WTC11 (cell line): ENCODE results near the gene SDHAF2. TPM values are rescaled to one million over a fixed set of nuclear protein-coding genes. Genes with fewer than 3 reads are reported as not detected.

ENCODE experiments used
- ATAC-seq: fragments of 200-7000 bp; cut with Tn5 transposase; 2 replicates; pipeline ENCODE4 v1.10.0; 2021; ENCODE audit warnings: mild to moderate bottlenecking, moderate library complexity
- CTCF ChIA-PET: fragments of 300-600 bp; sonication (Branson Sonifier 250); formaldehyde crosslinking; loops from one replicate; lab custom pipeline; 2021; ENCODE audit warnings: antibody characterized with exemption; lab: Charles Lee
- POLR2A ChIA-PET: fragments of 350-600 bp; sonication (Branson Sonifier 250); formaldehyde crosslinking; loops from one replicate; lab custom pipeline; 2021; ENCODE audit warnings: antibody characterized with exemption; lab: Charles Lee
- DNase-seq: peaks from one replicate; pipeline ENCODE4 v3.0.0; 2021; ENCODE audit warnings: low spot score
- H3K27ac Mint-ChIP-seq: 2 replicates; pipeline ENCODE4 v1.8.0; 2021; ENCODE audit warnings: mixed read lengths
- H3K27me3 Mint-ChIP-seq: 2 replicates; pipeline ENCODE4 v1.8.0; 2021; ENCODE audit warnings: low read depth, mild to moderate bottlenecking, moderate library complexity, mixed read lengths
- H3K36me3 Mint-ChIP-seq: 2 replicates; pipeline ENCODE4 v1.8.0; 2021; ENCODE audit warnings: mixed read lengths
- H3K4me1 Mint-ChIP-seq: 2 replicates; pipeline ENCODE4 v1.8.0; 2022; ENCODE audit warnings: mixed read lengths
- H3K4me3 Mint-ChIP-seq: 2 replicates; pipeline ENCODE4 v1.8.0; 2021; ENCODE audit warnings: mild to moderate bottlenecking, moderate library complexity, mixed read lengths
- H3K9me3 Mint-ChIP-seq: 2 replicates; pipeline ENCODE4 v1.8.0; 2021; ENCODE audit warnings: mixed read lengths
- ARID4B ChIP-seq: sonication (generic); formaldehyde crosslinking; IDR thresholded peaks from 2 replicates; pipeline ENCODE4 v1.8.0; 2023; ENCODE audit warnings: missing genetic modification reagents, mild to moderate bottlenecking, borderline replicate concordance
- ETV6 ChIP-seq: sonication (generic); formaldehyde crosslinking; IDR thresholded peaks from 2 replicates; pipeline ENCODE4 v1.8.1; 2022; ENCODE audit warnings: mild to moderate bottlenecking, missing genetic modification reagents
- GRHL2 ChIP-seq: fragments of 250-450 bp; sonication (Bioruptor Pico); IDR thresholded peaks from 2 replicates; pipeline ENCODE4 v1.8.0; 2022; ENCODE audit warnings: mild to moderate bottlenecking, moderate library complexity; ENCODE audit not compliant: insufficient replicate concordance, severe bottlenecking
- JUN ChIP-seq: sonication (generic); formaldehyde crosslinking; IDR thresholded peaks from 2 replicates; pipeline ENCODE4 v1.8.0; 2023; ENCODE audit warnings: mild to moderate bottlenecking, missing genetic modification reagents
- MAX ChIP-seq: sonication (generic); formaldehyde crosslinking; IDR thresholded peaks from 2 replicates; pipeline ENCODE4 v1.8.0; 2022; ENCODE audit warnings: mild to moderate bottlenecking, missing genetic modification reagents
- NR2C2 ChIP-seq: sonication (generic); formaldehyde crosslinking; IDR thresholded peaks from 2 replicates; pipeline ENCODE4 v1.8.0; 2022; ENCODE audit warnings: mild to moderate bottlenecking, missing genetic modification reagents
- PRRX2 ChIP-seq: fragments of 250-450 bp; sonication (Bioruptor Pico); IDR thresholded peaks from 2 replicates; pipeline ENCODE4 v1.8.0; 2021; ENCODE audit warnings: mild to moderate bottlenecking
- SMAD3 ChIP-seq: sonication (generic); formaldehyde crosslinking; IDR thresholded peaks from 2 replicates; pipeline ENCODE4 v1.8.0; 2022; ENCODE audit warnings: missing genetic modification reagents, mild to moderate bottlenecking, borderline replicate concordance
- STAT6 ChIP-seq: sonication (generic); formaldehyde crosslinking; conservative IDR thresholded peaks from 2 replicates; pipeline ENCODE4 v1.8.1; 2023; ENCODE audit warnings: mild to moderate bottlenecking, low read depth, missing genetic modification reagents, moderate library complexity
- TEAD4 ChIP-seq: sonication (generic); formaldehyde crosslinking; IDR thresholded peaks from 2 replicates; pipeline ENCODE4 v1.8.0; 2022; ENCODE audit warnings: mild to moderate bottlenecking, missing genetic modification reagents
- TP53 ChIP-seq: sonication (generic); formaldehyde crosslinking; IDR thresholded peaks from 2 replicates; pipeline ENCODE4 v1.8.1; 2023; ENCODE audit warnings: mild to moderate bottlenecking, missing genetic modification reagents
- ZBTB43 ChIP-seq: sonication (generic); formaldehyde crosslinking; IDR thresholded peaks from 2 replicates; pipeline ENCODE4 v1.8.1; 2023; ENCODE audit warnings: mild to moderate bottlenecking, missing genetic modification reagents
- ZNF121 ChIP-seq: sonication (generic); formaldehyde crosslinking; IDR thresholded peaks from 2 replicates; pipeline ENCODE4 v1.8.0; 2023; ENCODE audit warnings: missing genetic modification reagents
- ZNF396 ChIP-seq: fragments of 250-450 bp; sonication (Bioruptor Pico); IDR thresholded peaks from 2 replicates; pipeline ENCODE4 v1.8.0; 2021; ENCODE audit warnings: mild to moderate bottlenecking, moderate library complexity, borderline replicate concordance
- total RNA-seq: library from RNA; stranded (reverse); gene quantifications from 3 replicates; pipeline ENCODE4 v1.2.3, GENCODE V29; 2021
- TF ChIP-seq, protein P1 (sequence below): sonication (generic); formaldehyde crosslinking; IDR thresholded peaks from 2 replicates; pipeline ENCODE4 v1.8.1; 2022; ENCODE audit warnings: low read depth, mild to moderate bottlenecking, moderate library complexity, missing genetic modification reagents, borderline replicate concordance
- TF ChIP-seq, protein P2 (sequence below): sonication (generic); formaldehyde crosslinking; IDR thresholded peaks from 2 replicates; pipeline ENCODE4 v1.8.0; 2022; ENCODE audit warnings: mild to moderate bottlenecking, missing genetic modification reagents
- TF ChIP-seq, protein P3 (sequence below): fragments of 250-450 bp; sonication (Bioruptor Pico); IDR thresholded peaks from 2 replicates; pipeline ENCODE4 v1.9.0; 2021; ENCODE audit warnings: moderate library complexity, mild to moderate bottlenecking, inconsistent platforms, borderline replicate concordance
- TF ChIP-seq, protein P4 (sequence below): sonication (generic); formaldehyde crosslinking; IDR thresholded peaks from 2 replicates; pipeline ENCODE4 v1.8.0; 2023; ENCODE audit warnings: missing genetic modification reagents

SDHAF2 gene
- total RNA-seq, 1 experiment from 2014 or later = 36.5 TPM

- Mint-ChIP-seq H3K27ac (no peak overlapping the region), H3K4me1 (peaks cover 38% of the 10 kb centered on the region), H3K4me3 (no peak overlapping the region), H3K27me3 (peaks cover 6% of the 10 kb centered on the region; the same call in 1 of the 2 replicates), H3K9me3 (no peaks in the 10 kb centered on the region), H3K36me3 (0 out of 2 replicates have a peak, but pooled peaks cover 2% of the 10 kb centered on the region)
- ChIA-PET POLR2A (interaction anchor here (0.6 to 1.7 kb wide), 2 partner anchors 25 to 51 kb away, joined by 3 to 4 read pairs; no protein-coding TSS in a partner anchor), CTCF (interaction anchor here (1.5 to 11.7 kb wide), 8 partner anchors 8 to 87 kb away, joined by 4 to 552 read pairs (median 22); partner anchors contain the start of gene LRRC10B)
- ATAC-seq = peak; percentile 84
- peak; percentile 63 for DNase-seq
- no peak for TF ChIP-seq NR2C2 (CRISPR knock-in tag)
- no peak for TF ChIP-seq PRRX2 (CRISPR knock-in tag)
- no peak for TF ChIP-seq SMAD3
- TF ChIP-seq, protein P1, sequence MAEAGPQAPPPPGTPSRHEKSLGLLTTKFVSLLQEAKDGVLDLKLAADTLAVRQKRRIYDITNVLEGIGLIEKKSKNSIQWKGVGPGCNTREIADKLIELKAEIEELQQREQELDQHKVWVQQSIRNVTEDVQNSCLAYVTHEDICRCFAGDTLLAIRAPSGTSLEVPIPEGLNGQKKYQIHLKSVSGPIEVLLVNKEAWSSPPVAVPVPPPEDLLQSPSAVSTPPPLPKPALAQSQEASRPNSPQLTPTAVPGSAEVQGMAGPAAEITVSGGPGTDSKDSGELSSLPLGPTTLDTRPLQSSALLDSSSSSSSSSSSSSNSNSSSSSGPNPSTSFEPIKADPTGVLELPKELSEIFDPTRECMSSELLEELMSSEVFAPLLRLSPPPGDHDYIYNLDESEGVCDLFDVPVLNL (CRISPR knock-in tag) = no peak
- no peak for TF ChIP-seq ARID4B (CRISPR knock-in tag)
- TF ChIP-seq ZNF121 (CRISPR knock-in tag) = no peak
- TF ChIP-seq, protein P2, sequence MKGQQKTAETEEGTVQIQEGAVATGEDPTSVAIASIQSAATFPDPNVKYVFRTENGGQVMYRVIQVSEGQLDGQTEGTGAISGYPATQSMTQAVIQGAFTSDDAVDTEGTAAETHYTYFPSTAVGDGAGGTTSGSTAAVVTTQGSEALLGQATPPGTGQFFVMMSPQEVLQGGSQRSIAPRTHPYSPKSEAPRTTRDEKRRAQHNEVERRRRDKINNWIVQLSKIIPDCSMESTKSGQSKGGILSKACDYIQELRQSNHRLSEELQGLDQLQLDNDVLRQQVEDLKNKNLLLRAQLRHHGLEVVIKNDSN (CRISPR knock-in tag) = no peak
- TF ChIP-seq ETV6 (CRISPR knock-in tag) = no peak
- no peak for TF ChIP-seq STAT6 (CRISPR knock-in tag)
- TF ChIP-seq TP53 = no peak
- TF ChIP-seq GRHL2 (CRISPR knock-in tag) = no peak
- TF ChIP-seq MAX (CRISPR knock-in tag) = no peak
- no peak for TF ChIP-seq TEAD4 (CRISPR knock-in tag)
- TF ChIP-seq JUN (CRISPR knock-in tag) = no peak
- no peak for TF ChIP-seq ZNF396 (CRISPR knock-in tag)
- TF ChIP-seq, protein P3, sequence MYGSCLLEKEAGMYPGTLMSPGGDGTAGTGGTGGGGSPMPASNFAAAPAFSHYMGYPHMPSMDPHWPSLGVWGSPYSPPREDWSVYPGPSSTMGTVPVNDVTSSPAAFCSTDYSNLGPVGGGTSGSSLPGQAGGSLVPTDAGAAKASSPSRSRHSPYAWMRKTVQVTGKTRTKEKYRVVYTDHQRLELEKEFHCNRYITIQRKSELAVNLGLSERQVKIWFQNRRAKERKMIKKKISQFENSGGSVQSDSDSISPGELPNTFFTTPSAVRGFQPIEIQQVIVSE (CRISPR knock-in tag) = no peak
- no peak for TF ChIP-seq ZBTB43
- TF ChIP-seq, protein P4, sequence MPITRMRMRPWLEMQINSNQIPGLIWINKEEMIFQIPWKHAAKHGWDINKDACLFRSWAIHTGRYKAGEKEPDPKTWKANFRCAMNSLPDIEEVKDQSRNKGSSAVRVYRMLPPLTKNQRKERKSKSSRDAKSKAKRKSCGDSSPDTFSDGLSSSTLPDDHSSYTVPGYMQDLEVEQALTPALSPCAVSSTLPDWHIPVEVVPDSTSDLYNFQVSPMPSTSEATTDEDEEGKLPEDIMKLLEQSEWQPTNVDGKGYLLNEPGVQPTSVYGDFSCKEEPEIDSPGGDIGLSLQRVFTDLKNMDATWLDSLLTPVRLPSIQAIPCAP (CRISPR knock-in tag) = no peak
Observed at GRCh38 chr11:61489833-61490721, 60.2 kb downstream of the SDHAF2 start.
